ENCODE measurements around the gene NRXN3.

DNA sequence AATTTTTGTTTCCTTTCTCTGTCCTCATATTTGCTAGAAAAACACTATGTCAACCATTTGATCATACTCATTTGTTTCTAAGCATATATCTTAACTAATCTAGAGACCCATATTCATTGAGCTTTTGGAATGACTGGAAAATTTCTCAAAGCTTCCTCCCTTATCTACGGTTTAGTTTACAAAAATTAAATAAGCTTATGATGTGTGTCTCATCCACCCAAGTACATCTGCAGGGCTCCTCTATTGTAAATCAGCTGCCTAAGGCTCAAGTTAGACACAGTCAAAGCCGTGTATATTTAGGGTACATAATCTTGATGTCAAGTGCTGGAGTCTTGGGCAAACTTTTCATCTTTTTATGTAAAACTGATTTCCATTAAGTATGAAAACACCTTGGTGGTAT is 1670.7 kb downstream of the NRXN3 start:
- TF ChIP-seq FOXM1 (IDR thresholded peaks at IDR 0.05; ENCODE audit: low read depth) (no peak), CTCF (IDR thresholded peaks at IDR 0.05) (no peak), CHD2 (IDR thresholded peaks at IDR 0.05; ENCODE audit: low read length, partially characterized antibody) (no peak), RAD21 (IDR thresholded peaks at IDR 0.05; ENCODE audit: low read length) (no peak)

All from SK-N-SH (cell line).